GM21390 (cell line): ENCODE results near the gene HEATR5A.
"Not testable (repeated sequence)": the region's sequence is repeated elsewhere in the genome, so short reads cannot be mapped to it uniquely, and the experiment has no call there.

Source experiments
- ATAC-seq: cut with Tn5 transposase; IDR thresholded peaks from one replicate; pipeline ENCODE4 v1.9.1; 2021; ENCODE audit not compliant: unreplicated experiment

The HEATR5A gene

GRCh38 chr14:31420319-31421111 lies at the start of gene HEATR5A:
HEATR5A (minus strand) TSS chr14:31420550; CDS start chr14:31402975, 17,575 bp downstream.
- ATAC-seq, result peak; percentile 96

- ATAC-seq, result no peak
These were observed 46.2 kb upstream of the HEATR5A start for GRCh38 chr14:31466554-31466953.

DNA sequence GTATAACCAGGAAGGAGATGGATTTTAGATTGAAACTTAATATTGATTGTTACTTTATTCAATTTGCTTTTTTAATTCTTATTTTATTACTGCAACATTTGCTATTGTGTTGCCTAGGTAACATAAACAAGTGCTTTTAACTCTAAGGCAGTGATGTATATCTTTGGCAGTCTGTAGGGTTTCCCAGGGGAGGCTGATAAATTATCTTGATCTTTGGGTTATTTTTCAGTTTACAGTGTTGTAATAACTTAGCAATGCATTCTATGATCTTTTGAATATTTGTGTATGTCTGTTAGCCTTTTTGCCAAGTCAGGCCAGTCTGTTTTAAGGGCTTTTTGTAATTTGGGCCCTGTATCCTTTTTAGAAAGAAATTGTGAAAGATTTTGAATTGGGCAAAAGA lies 44.8 kb upstream of the HEATR5A start:
- ATAC-seq, result no peak

DNA sequence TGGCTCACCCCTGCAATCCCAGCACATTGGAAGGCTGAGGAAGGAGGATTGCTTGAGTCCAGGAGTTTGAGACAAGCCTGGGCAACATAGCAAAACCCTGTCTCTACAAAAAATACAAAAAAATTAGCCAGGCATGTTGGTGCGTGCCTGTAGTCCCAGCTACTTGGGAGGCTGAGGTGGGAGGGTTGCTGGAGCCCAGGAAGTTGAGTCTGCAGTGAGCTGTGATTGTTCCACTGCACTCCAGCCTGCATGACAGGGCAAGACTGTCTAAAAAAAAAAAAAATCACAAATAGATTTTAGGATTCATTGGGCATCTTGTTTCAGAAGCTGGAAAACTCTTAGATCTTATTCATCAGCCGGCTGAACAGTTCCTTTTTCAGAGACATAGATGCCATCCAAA lies 42.1 kb upstream of the HEATR5A start:
- ATAC-seq, result not testable (repeated sequence)

- ATAC-seq, result no peak
These were observed 41.2 kb upstream of the HEATR5A start for GRCh38 chr14:31461545-31461944.

GRCh38 chr14:31457665-31458659 lies 37.6 kb upstream of the HEATR5A start:
- peak; percentile 3 for ATAC-seq

DNA sequence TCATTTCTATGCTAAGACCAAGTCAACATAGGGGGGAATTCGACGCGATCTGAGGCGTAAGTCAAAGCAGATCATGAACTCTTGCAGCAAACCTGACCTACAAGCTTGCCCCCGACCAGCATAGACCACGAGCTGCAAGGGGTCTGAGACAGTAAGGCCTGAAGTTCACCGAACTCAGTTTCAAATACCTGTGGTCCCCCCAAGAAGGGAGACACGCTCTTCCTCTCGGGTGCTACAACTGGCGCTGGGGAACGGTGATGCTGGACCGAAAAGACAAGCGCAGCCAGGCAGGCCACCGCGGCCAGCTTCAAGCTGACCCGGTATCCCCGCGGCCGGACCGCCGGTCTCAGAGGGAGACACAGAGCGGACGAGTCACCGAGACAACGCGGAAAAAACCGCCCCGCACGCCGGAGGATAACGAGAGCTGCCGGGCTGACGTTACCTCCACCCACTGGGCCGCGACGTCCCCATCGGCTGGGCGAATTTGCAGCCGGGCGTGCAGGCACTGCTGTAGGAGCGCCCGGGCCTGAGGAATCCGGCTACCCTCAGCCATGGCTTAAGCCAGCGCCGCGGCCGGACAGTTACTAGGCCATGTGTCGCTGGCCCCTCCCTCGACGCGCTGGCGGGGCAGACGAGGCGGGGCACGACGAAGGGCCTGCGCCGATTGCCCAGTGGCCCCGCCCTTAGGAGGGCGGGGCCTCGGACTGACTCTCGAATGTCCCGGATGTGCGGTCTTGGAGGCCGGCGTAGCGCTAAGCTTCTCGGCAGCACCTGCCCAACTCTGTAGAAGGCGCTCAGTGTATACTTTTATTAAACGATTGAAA lies 36.7 kb upstream of the HEATR5A start, which contains the start of gene DTD2:
TSS of gene DTD2 (minus strand) at position 666 of the 824 bp plus-strand sequence. CDS start at position 553, 113 bp downstream.
- peak; percentile 97 for ATAC-seq

DNA sequence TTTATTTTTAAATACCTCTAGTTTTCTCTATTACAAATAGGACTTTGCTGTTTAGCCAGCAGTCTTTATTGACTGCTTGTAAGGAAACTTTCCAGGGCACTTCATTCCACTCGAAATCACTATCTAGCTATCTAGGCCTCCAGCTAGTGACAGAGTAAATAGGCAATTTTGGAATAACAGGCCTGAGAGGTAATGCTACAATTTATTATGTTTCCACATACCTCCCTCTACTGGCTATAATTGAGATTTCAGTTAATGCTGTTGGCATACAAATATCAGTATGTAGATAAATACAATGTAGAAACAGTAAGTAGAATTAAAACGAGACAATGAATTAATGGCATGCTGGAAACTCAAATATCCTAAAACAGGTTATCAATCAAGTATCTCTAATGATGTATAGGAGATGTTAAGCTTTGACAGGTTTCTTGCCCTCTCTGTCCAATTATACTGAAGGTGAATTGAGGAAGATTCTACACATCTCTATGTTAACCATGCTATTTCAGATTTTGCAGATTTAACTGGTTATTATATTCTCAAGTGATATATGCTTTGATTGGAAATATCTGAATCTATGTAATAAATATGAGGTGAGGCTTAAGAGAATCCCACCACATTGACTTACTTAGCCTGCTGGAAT lies 29.7 kb upstream of the HEATR5A start:
- no peak for ATAC-seq

- no peak for ATAC-seq
These were observed 28.8 kb upstream of the HEATR5A start for GRCh38 chr14:31449136-31449535.

DNA sequence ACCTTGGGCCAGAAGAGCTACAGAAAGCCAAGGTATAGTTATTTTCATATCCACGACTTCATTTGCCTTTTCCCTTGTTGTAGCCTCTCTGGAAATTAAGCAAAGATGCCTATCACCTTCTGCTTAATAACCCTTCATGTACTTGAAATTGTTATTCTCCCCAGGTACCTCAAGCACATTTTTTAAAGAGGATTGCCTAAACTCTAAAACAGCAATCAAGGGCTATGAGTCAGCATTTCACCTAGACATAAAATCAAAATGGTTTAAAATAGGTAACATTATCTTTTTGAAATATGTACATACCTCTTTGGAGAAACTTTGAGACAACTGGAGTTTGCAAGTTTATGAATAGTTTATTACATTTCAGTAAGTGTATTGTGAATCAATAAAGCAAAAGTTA lies 25.4 kb upstream of the HEATR5A start:
- ATAC-seq, result no peak

DNA sequence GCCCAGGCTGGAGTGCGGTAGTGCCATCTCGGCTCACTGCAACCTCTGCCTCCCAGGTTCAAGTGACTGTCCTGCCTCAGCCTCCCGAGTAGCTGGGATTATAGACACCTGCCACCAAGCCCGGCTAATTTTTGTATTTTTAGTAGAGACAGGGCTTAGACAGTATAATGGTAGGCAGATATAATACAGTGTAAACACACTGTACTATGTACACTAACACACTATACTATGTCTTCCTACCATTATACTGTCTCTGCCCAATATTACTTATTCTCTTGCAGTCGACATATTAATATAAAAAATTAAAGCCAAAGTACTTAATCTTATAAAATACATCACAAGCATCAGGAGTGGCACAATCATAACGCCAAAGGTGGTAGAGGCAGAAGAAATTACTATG lies 21.9 kb upstream of the HEATR5A start:
- ATAC-seq, result no peak

DNA sequence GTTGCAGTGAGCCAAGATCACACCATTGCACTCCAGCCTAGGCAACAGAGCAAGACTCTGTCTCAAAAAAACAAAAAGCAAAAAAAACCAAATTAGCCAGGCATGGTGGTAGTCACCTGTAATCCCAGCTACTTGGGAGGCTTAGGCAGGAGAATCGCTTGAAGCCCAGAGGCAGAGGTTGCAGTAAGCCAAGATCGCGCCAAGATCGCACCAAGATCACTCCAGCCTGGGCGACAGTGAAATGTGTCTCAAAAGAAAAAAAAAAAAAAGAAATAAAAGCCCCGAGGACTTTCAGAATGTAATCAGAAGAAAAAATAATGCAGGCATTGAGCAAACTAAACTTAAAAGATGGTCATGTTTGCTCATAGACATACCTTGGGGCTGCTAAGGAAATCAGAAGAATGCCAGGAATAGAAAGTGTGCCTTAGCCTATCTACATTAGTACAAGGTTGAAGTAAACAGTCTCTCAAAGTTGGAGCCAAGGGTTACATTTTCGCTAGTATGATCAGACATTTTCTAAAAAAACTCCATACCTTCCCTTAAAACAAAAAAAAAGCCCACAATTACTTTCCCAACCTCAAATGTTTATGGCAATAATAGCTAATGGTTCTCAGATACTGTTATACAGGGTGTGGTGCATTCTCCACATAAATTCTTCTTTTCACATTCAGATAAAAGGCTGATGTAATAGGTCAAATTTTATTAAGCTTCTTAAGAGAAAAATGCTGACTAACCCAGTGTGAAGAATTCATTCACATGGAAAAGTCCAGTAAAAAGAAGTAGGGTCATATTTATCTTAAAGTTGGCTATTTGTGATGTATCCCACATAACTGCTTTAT lies 21.1 kb upstream of the HEATR5A start:
- ATAC-seq, result no peak

DNA sequence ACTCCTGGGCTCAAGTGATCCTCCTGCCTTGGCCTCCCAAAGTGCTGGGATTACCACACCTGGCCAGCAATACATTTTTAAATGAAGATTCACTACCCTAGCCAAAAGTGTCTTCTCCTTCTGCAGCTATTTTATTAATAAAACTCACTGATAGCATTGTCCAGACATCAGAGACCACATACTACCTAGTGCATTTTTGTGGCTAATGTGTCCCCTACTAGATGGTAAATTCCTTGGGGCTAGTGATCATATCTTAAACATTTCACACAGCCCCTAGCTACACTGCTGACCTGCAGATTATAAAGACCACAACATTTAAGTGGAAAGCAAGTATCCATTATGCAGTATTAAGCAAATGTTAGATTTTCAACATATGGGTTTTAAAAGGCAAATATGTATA lies 19.9 kb upstream of the HEATR5A start:
- no peak for ATAC-seq

GRCh38 chr14:31439561-31439960 lies 19.2 kb upstream of the HEATR5A start:
- no peak for ATAC-seq

DNA sequence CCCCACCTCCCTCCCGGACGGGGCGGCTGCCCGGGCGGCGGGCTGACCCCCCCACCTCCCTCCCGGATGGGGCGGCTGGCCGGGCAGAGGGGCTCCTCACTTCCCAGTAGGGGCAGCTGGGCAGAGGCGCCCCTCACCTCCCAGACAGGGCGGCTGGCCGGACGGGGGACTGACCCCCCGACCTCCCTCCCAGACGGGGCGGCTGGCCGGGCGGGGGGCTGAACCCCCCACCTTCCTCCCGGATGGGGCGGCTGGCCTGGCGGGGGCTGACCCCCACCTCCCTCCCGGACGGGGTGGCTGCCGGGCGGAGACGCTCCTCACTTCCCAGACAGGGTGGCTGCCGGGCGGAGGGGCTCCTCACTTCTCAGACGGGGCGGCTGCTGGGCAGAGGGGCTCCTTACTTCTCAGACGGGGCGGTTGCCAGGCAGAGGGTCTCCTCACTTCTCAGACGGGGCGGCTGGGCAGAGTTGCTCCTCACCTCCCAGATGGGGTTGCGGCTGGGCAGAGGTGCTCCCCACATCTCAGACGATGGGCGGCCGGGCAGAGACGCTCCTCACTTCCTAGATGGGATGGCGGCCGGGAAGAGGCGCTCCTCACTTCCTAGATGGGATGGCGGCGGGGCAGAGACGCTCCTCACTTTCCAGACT lies 16.8 kb upstream of the HEATR5A start:
- not testable (repeated sequence) for ATAC-seq

GRCh38 chr14:31435276-31435675 lies 14.9 kb upstream of the HEATR5A start:
- no peak for ATAC-seq

GRCh38 chr14:31430634-31431264 lies 10.4 kb upstream of the HEATR5A start:
- ATAC-seq, result no peak

- no peak for ATAC-seq
These were observed 9.4 kb upstream of the HEATR5A start for GRCh38 chr14:31429791-31430190.
